ENCODE results near the gene ZNF732. TPM values are rescaled to one million over a fixed set of nuclear protein-coding genes. Genes with fewer than 3 reads are reported as not detected.

The ZNF732 gene
- total RNA-seq, 2 experiments from 2014 or later: not detected

GRCh38 chr4:252065-252601 lies 53.1 kb downstream of the ZNF732 start:
- DNase-seq (no peak), ATAC-seq (ENCODE audit: poor library complexity) (no peak)
- H3K27ac ChIP-seq (ENCODE audit: low read depth in 1 of 2, low read length in 2 of 2): no peak overlapping the region
- Mint-ChIP-seq H3K9me3 (peaks cover 33% of the 10 kb centered on the region), H3K27me3 (no peaks in the 10 kb centered on the region), H3K36me3 (ENCODE audit: low read depth) (peaks cover 51% of the 10 kb centered on the region), H3K27ac (no peak overlapping the region), H3K4me3 (no peak overlapping the region), H3K4me1 (ENCODE audit: low read depth) (no peaks in the 10 kb centered on the region)
- no peak overlapping the region for H3K4me3 ChIP-seq (ENCODE audit: low read length)
- TF ChIP-seq CTCF (IDR thresholded peaks at IDR 0.05): no peak
- H3K36me3 ChIP-seq (ENCODE audit: insufficient read depth, low read length): no peaks in the 10 kb centered on the region
- ChIA-PET POLR2A (no interaction called here), CTCF (no interaction called here)
- intact Hi-C loops (cut with DNase I, micrococcal nuclease): no loop called here
- H3K27me3 ChIP-seq (ENCODE audit: control insufficient read depth in 1 of 2, insufficient read depth in 2 of 2, low read length in 2 of 2): no peaks in the 10 kb centered on the region
- no peaks in the 10 kb centered on the region for H3K4me1 ChIP-seq (ENCODE audit: insufficient read depth, low read length)
- peaks cover 20 to 60% of the 10 kb centered on the region in 2 experiments for H3K9me3 ChIP-seq (ENCODE audit: control insufficient read depth in 1 of 2, insufficient read depth in 1 of 2, low read length in 2 of 2)

GRCh38 chr4:244471-244870 lies 60.8 kb downstream of the ZNF732 start:
- no peaks in the 10 kb centered on the region for H3K36me3 ChIP-seq (ENCODE audit: insufficient read depth, low read length)
- ChIA-PET CTCF (interaction anchor here (1.0 to 1.6 kb wide), 2 partner anchors 430 to 494 kb away, joined by 3 to 6 read pairs; partner anchors contain the start of genes ATP5ME and MYL5), POLR2A (no interaction called here)
- intact Hi-C loops (cut with DNase I, micrococcal nuclease): loop anchor here (2.0 to 10.0 kb wide), 5 partner anchors 250 to 1040 kb away; partner anchors contain the start of genes IDUA (in 2 of the 2), ATP5ME (in 1 of the 2), MAEA (in 1 of the 2) and MYL5 (in 1 of the 2)
- ATAC-seq (ENCODE audit: poor library complexity) (no peak), DNase-seq (peak; percentile 15 to 78 (median 42))
- H3K9me3 ChIP-seq (ENCODE audit: control insufficient read depth in 1 of 2, insufficient read depth in 1 of 2, low read length in 2 of 2): peaks cover 0 to 5% of the 10 kb centered on the region in 2 experiments
- peaks cover 6% of the 10 kb centered on the region for H3K4me1 ChIP-seq (ENCODE audit: insufficient read depth, low read length)
- TF ChIP-seq CTCF (IDR thresholded peaks at IDR 0.05): peak; percentile 82
- Mint-ChIP-seq H3K27ac (no peak overlapping the region), H3K36me3 (ENCODE audit: low read depth) (peaks cover 11% of the 10 kb centered on the region), H3K4me1 (ENCODE audit: low read depth) (peaks cover 11% of the 10 kb centered on the region), H3K9me3 (peaks cover 1% of the 10 kb centered on the region), H3K4me3 (no peak overlapping the region), H3K27me3 (no peaks in the 10 kb centered on the region)
- H3K4me3 ChIP-seq (ENCODE audit: low read length): no peak overlapping the region
- H3K27me3 ChIP-seq (ENCODE audit: control insufficient read depth in 1 of 2, insufficient read depth in 2 of 2, low read length in 2 of 2): no peaks in the 10 kb centered on the region
- H3K27ac ChIP-seq (ENCODE audit: low read depth in 1 of 2, low read length in 2 of 2): no peak overlapping the region

GRCh38 chr4:243426-243825 lies 61.8 kb downstream of the ZNF732 start:
- Histone ChIP-seq H3K9me3 (ENCODE audit: control insufficient read depth in 1 of 2, insufficient read depth in 1 of 2, low read length in 2 of 2) (peaks cover 0 to 5% of the 10 kb centered on the region in 2 experiments), H3K27me3 (ENCODE audit: control insufficient read depth in 1 of 2, insufficient read depth in 2 of 2, low read length in 2 of 2) (no peaks in the 10 kb centered on the region), H3K4me3 (ENCODE audit: low read length) (no peak overlapping the region), H3K4me1 (ENCODE audit: insufficient read depth, low read length) (peaks cover 6% of the 10 kb centered on the region), H3K36me3 (ENCODE audit: insufficient read depth, low read length) (no peaks in the 10 kb centered on the region), H3K27ac (ENCODE audit: low read depth in 1 of 2, low read length in 2 of 2) (no peak overlapping the region)
- ATAC-seq (ENCODE audit: poor library complexity) (no peak), DNase-seq (no peak)
- no peak for TF ChIP-seq CTCF (IDR thresholded peaks at IDR 0.05)
- peaks cover 9% of the 10 kb centered on the region for H3K36me3 Mint-ChIP-seq (ENCODE audit: low read depth)
- H3K4me1 Mint-ChIP-seq (ENCODE audit: low read depth): peaks cover 11% of the 10 kb centered on the region
- no peak overlapping the region for H3K4me3 Mint-ChIP-seq
- ChIA-PET CTCF (no interaction called here), POLR2A (interaction anchor here (1.6 kb wide), 1 partner anchor 119 kb away, joined by 10 read pairs; the partner anchor contains the start of gene ZNF718)
- no peak overlapping the region for H3K27ac Mint-ChIP-seq
- intact Hi-C loops (cut with DNase I, micrococcal nuclease): loop anchor here (2.0 to 10.0 kb wide), 5 partner anchors 119 to 1041 kb away; partner anchors contain the start of genes IDUA (in 2 of the 2), MAEA (in 1 of the 2), PIGG (in 1 of the 2) and ZNF718 (in 1 of the 2)
- no peaks in the 10 kb centered on the region for H3K27me3 Mint-ChIP-seq
- no peaks in the 10 kb centered on the region for H3K9me3 Mint-ChIP-seq

All from CD4-positive, alpha-beta T cell (primary cell).